ENCODE data around the gene SVIL.
A peak's percentile ranks its signal among the peaks of the same experiment; 100 is the strongest.

Gene SVIL

GRCh38 chr10:29646238-29646902 lies 11.6 kb upstream of the SVIL start:
- H3F3A ChIP-seq (ENCODE audit: low read depth) = no peaks in the 10 kb centered on the region

GRCh38 chr10:29643771-29644501 lies 9.2 kb upstream of the SVIL start:
- no peaks in the 10 kb centered on the region for H3K79me2 ChIP-seq (ENCODE audit: insufficient read depth, low read length)
- H3K4me3 ChIP-seq (ENCODE audit: low read length, poor library complexity, severe bottlenecking) = no peak overlapping the region
- H4K20me1 ChIP-seq (ENCODE audit: insufficient read depth, low read length, poor library complexity, severe bottlenecking) = no peaks in the 10 kb centered on the region
- H2AFZ ChIP-seq (ENCODE audit: low read length) = no peak overlapping the region
- TF ChIP-seq CTCF (conservative IDR thresholded peaks at IDR 0.05; ENCODE audit: low read length) (no peak), EZH2phosphoT487 (IDR thresholded peaks at IDR 0.05; ENCODE audit: borderline replicate concordance) (no peak)
- no peaks in the 10 kb centered on the region for H3K9me3 ChIP-seq (ENCODE audit: insufficient read depth, low read depth, low read length)
- H3K4me2 ChIP-seq (ENCODE audit: low read depth, low read length, poor library complexity, severe bottlenecking) = no peak overlapping the region
- H3K36me3 ChIP-seq (ENCODE audit: insufficient read depth, low read length) = no peaks in the 10 kb centered on the region
- H3K9ac ChIP-seq (ENCODE audit: low read depth, low read length, poor library complexity, severe bottlenecking) = no peak overlapping the region
- H3K9me2 ChIP-seq (replicated peaks; ENCODE audit: low read depth, low read length) = no peaks in the 10 kb centered on the region
- peaks cover 25% of the 10 kb centered on the region for H3K4me1 ChIP-seq (ENCODE audit: insufficient read depth, low read length, poor library complexity, severe bottlenecking)
- no peaks in the 10 kb centered on the region for H3K27me3 ChIP-seq (ENCODE audit: insufficient read depth, low read length, poor library complexity, severe bottlenecking)
- no peaks in the 10 kb centered on the region for H3F3A ChIP-seq (ENCODE audit: low read depth)

More at GRCh38 chr10:29646238-29646902, 11.6 kb upstream of the SVIL start:
- H3K4me3 ChIP-seq (ENCODE audit: low read length, poor library complexity, severe bottlenecking) = no peak overlapping the region
- peak overlapping the region; percentile 5 for H3K4me2 ChIP-seq (ENCODE audit: low read depth, low read length, poor library complexity, severe bottlenecking)
- H3K9me3 ChIP-seq (ENCODE audit: insufficient read depth, low read depth, low read length) = no peaks in the 10 kb centered on the region
- no peaks in the 10 kb centered on the region for H3K9me2 ChIP-seq (replicated peaks; ENCODE audit: low read depth, low read length)
- H3K27me3 ChIP-seq (ENCODE audit: insufficient read depth, low read length, poor library complexity, severe bottlenecking) = no peaks in the 10 kb centered on the region
- TF ChIP-seq CTCF (conservative IDR thresholded peaks at IDR 0.05; ENCODE audit: low read length) (no peak), EZH2phosphoT487 (IDR thresholded peaks at IDR 0.05; ENCODE audit: borderline replicate concordance) (no peak)
- no peaks in the 10 kb centered on the region for H3K36me3 ChIP-seq (ENCODE audit: insufficient read depth, low read length)
- H3K79me2 ChIP-seq (ENCODE audit: insufficient read depth, low read length) = no peaks in the 10 kb centered on the region
- H3K9ac ChIP-seq (ENCODE audit: low read depth, low read length, poor library complexity, severe bottlenecking) = no peak overlapping the region
- peaks cover 25% of the 10 kb centered on the region for H3K4me1 ChIP-seq (ENCODE audit: insufficient read depth, low read length, poor library complexity, severe bottlenecking)
- no peak overlapping the region for H2AFZ ChIP-seq (ENCODE audit: low read length)
- no peaks in the 10 kb centered on the region for H4K20me1 ChIP-seq (ENCODE audit: insufficient read depth, low read length, poor library complexity, severe bottlenecking)

GRCh38 chr10:29642990-29643389 lies 8.2 kb upstream of the SVIL start:
- Histone ChIP-seq H3F3A (ENCODE audit: low read depth) (no peaks in the 10 kb centered on the region), H3K27me3 (ENCODE audit: insufficient read depth, low read length, poor library complexity, severe bottlenecking) (no peaks in the 10 kb centered on the region), H4K20me1 (ENCODE audit: insufficient read depth, low read length, poor library complexity, severe bottlenecking) (no peaks in the 10 kb centered on the region), H3K9ac (ENCODE audit: low read depth, low read length, poor library complexity, severe bottlenecking) (no peak overlapping the region), H3K9me3 (ENCODE audit: insufficient read depth, low read depth, low read length) (no peaks in the 10 kb centered on the region), H3K36me3 (ENCODE audit: insufficient read depth, low read length) (no peaks in the 10 kb centered on the region), H3K4me1 (ENCODE audit: insufficient read depth, low read length, poor library complexity, severe bottlenecking) (peaks cover 20% of the 10 kb centered on the region), H2AFZ (ENCODE audit: low read length) (no peak overlapping the region), H3K79me2 (ENCODE audit: insufficient read depth, low read length) (no peaks in the 10 kb centered on the region), H3K4me3 (ENCODE audit: low read length, poor library complexity, severe bottlenecking) (no peak overlapping the region), H3K9me2 (replicated peaks; ENCODE audit: low read depth, low read length) (no peaks in the 10 kb centered on the region), H3K4me2 (ENCODE audit: low read depth, low read length, poor library complexity, severe bottlenecking) (no peak overlapping the region)
- TF ChIP-seq CTCF (conservative IDR thresholded peaks at IDR 0.05; ENCODE audit: low read length) (no peak), EZH2phosphoT487 (IDR thresholded peaks at IDR 0.05; ENCODE audit: borderline replicate concordance) (no peak)
